ENCODE results near the gene PRKCA. TPM values are rescaled to one million over a fixed set of nuclear protein-coding genes. Genes with fewer than 3 reads are reported as not detected.

The PRKCA gene
- total and polyA plus RNA-seq, 9 of the 15 experiments (the other 6 are each of a cell fraction or from before 2014, with no cell fraction given): 3.2 to 33.0 (median 17.8) TPM

DNA sequence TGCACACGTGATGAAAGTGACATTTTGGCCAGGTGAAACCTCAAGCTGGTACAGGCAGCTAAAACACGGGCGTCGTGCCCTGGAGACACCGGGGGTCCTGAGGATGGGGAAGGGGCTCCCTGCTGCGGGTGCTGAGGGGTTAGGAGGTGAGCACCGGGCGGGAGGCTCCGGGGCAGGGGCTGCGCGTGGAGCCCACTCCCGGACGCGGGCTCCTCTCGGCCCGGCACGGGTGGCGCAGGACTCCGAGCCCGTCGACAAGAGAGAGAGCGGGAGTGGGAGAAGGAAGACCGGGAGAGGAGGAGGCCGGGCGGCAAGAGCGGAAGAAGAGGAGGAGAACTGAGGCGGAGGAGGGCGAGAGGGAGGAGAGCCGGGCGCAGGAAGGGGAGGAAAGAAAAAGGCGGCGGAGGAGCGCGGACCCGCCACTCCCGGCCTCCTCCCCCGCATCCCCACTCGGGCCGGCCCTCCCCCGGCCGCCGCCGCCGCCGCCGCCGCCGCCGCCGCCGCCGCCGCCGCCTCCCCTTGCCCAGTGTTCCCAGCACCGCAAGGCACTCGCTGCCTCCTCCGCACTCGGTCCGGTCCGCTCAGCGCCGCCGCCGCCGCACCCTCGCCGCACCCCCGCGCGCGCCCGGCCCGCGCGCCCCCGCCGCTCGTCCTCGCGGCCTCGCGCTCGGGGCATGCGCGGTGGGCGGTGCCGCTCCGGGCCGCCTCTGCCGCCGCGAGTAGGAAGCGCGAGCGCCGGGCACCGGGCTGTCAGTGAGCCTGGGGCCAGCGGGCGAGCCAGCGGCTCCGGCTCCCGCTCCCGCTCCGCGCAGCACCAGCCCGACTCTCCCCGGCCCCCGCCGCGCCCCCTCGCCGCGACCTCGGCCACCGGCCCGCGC, at the start of gene PRKCA (continued):
- TF ChIP-seq RERE (CRISPR knock-in tag; IDR thresholded peaks at IDR 0.05; ENCODE audit: borderline replicate concordance) (no peak), TAF9B (IDR thresholded peaks at IDR 0.05; ENCODE audit: partially characterized antibody) (no peak), SP1 (CRISPR knock-in tag; IDR thresholded peaks at IDR 0.05) (no peak), ZNF436 (CRISPR knock-in tag; IDR thresholded peaks at IDR 0.05) (no peak), ZBED1 (IDR thresholded peaks at IDR 0.05) (no peak), PRPF4 (IDR thresholded peaks at IDR 0.05; ENCODE audit: insufficient read depth, low read depth, low read length, poor library complexity, severe bottlenecking) (no peak), CEBPG (CRISPR knock-in tag; IDR thresholded peaks at IDR 0.05) (no peak), CEBPG (tag; conservative IDR thresholded peaks at IDR 0.05 in 1 of 2, IDR thresholded peaks at IDR 0.05 in 1 of 2) (no peak), ZNF583 (CRISPR knock-in tag; IDR thresholded peaks at IDR 0.05) (0 out of 2 replicates have a peak, but pooled peaks have one; percentile 13), RCOR1 (IDR thresholded peaks at IDR 0.05; ENCODE audit: borderline replicate concordance in 1 of 2, low read depth in 2 of 2, low read length in 2 of 2) (no peak), ZNF121 (CRISPR knock-in tag; conservative IDR thresholded peaks at IDR 0.05) (no peak), THRAP3 (IDR thresholded peaks at IDR 0.05; ENCODE audit: borderline replicate concordance) (no peak), STAT5B (CRISPR knock-in tag; IDR thresholded peaks at IDR 0.05) (no peak), POLR2H (tag; IDR thresholded peaks at IDR 0.05; ENCODE audit: low read depth) (peak; percentile 61)

All from K562 (cell line).